Subcutaneous preadipocyte (primary cell): ENCODE measurements around the gene NTPCR. TPM values are rescaled to one million over a fixed set of nuclear protein-coding genes. Genes with fewer than 3 reads are reported as not detected.

Experiments
- total RNA-seq: library from RNA; depleted of rRNA; stranded (reverse); fragments of >200 nt; gene quantifications from 2 replicates; pipeline ENCODE4 v1.2.3, GENCODE V29; 2012

NTPCR gene, protein sequence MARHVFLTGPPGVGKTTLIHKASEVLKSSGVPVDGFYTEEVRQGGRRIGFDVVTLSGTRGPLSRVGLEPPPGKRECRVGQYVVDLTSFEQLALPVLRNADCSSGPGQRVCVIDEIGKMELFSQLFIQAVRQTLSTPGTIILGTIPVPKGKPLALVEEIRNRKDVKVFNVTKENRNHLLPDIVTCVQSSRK
- 14.5 and 15.8 TPM in 2 replicates for total RNA-seq

DNA sequence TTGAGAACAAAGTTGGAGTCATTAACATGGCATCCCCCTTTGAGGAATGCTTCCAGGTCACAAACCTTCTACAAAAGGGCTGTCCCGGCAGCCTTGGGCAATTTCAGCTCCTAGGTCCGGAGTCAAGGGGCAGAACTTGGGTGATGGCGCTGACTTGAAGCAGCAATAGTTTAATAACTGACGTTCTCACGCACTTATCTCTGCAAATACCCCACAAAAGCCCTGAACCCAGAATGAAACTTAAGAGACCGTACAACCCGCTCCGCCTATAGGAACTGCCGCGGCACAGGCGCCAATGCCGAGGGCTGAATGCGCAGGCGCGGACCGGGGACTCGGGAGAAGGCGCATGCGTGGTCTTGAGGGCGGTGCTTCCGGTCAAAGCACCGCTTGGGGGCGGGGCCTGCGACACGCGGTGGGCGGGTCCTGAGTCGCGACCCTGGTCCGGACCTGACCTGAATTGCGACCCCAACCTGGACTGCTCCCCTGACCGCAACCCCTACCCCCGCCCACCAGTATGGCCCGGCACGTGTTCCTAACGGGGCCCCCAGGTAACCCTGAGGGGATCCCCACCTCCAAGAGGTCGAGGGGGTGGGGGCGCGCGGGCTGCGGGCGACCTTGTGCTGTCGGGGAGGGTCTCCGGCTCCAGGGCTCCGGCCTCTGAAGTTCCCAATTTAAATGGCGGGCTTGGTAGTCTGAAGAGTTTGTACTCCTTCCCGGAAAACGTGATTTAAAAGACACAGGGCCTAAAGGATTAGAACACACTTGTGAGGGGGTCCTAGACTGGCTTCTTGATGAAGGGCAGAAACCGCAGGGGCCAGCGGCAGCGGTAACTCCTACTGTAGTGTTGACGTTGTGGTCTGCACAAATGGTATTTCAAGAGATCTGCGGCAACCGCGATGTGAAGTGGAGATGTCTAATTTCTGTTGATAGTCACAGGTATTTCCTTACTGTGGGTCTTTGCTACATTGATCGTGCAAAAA, at the start of gene NTPCR:
Gene NTPCR, plus strand, starts transcription at position 415 of the 980 bp plus-strand sequence. Its CDS starts 100 bp downstream, at position 515.

Other genes starting within 250 kb of the NTPCR start
- 1.5 and 1.8 TPM in 2 replicates for gene MAP10, start 145.2 kb upstream of the NTPCR start, total RNA-seq